ENCODE results near the gene CEP112. TPM values are rescaled to one million over a fixed set of nuclear protein-coding genes. Genes with fewer than 3 reads are reported as not detected.

CEP112 gene
- total and polyA plus RNA-seq, 4 donors: 1.1 to 4.9 (median 1.4) TPM

- Histone ChIP-seq H3K27ac (ENCODE audit: low read depth in 1 of 2, low read length in 2 of 2) (no peak overlapping the region), H3K4me1 (ENCODE audit: control insufficient read depth in 4 of 4, insufficient read depth in 4 of 4, low read length in 3 of 4) (no peaks in the 10 kb centered on the region), H3K9me3 (ENCODE audit: control insufficient read depth in 4 of 4, low read length in 3 of 4) (no peaks in the 10 kb centered on the region), H3K9ac (ENCODE audit: low read depth in 1 of 2, low read length in 2 of 2) (no peak overlapping the region), H3K4me3 (ENCODE audit: low read depth in 1 of 3, low read length in 3 of 3) (no peak overlapping the region), H3K36me3 (ENCODE audit: control insufficient read depth in 4 of 4, insufficient read depth in 3 of 4, low read depth in 1 of 4, low read length in 3 of 4) (no peaks in the 10 kb centered on the region), H3K27me3 (ENCODE audit: control insufficient read depth in 4 of 4, insufficient read depth in 4 of 4, low read length in 3 of 4) (no peaks in the 10 kb centered on the region)
- no peak for DNase-seq (ENCODE audit: low spot score)
- WGBS: 79% methylated on average over 11 of the region's 11 CpGs
- TF ChIP-seq ZBTB33 (IDR thresholded peaks at IDR 0.05): no peak
- no peak for TF ChIP-seq NR2F2 (IDR thresholded peaks at IDR 0.05)
- no peak for TF ChIP-seq EGR1 (IDR thresholded peaks at IDR 0.05; ENCODE audit: low read depth in 2 of 2)
- no peak for TF ChIP-seq RXRA (IDR thresholded peaks at IDR 0.05)
- no peak for TF ChIP-seq TAF1 (conservative IDR thresholded peaks at IDR 0.05)
- TF ChIP-seq ATF3 (IDR thresholded peaks at IDR 0.05): no peak
- no peak for TF ChIP-seq HNF4A (conservative IDR thresholded peaks at IDR 0.05)
- no peak for TF ChIP-seq RAD21 (IDR thresholded peaks at IDR 0.05)
- no peak for TF ChIP-seq FOXA1 (IDR thresholded peaks at IDR 0.05)
- no peak for TF ChIP-seq SP1 (IDR thresholded peaks at IDR 0.05)
- TF ChIP-seq FOXA2 (IDR thresholded peaks at IDR 0.05): no peak
- TF ChIP-seq HNF4G (IDR thresholded peaks at IDR 0.05): no peak
- no peak for TF ChIP-seq JUND (IDR thresholded peaks at IDR 0.05)
These were observed 289.0 kb downstream of the CEP112 start for GRCh38 chr17:65902831-65903522.

- no peak for DNase-seq (ENCODE audit: low spot score)
- 91% methylated on average over 10 of the region's 10 CpGs for WGBS
- TF ChIP-seq TAF1 (conservative IDR thresholded peaks at IDR 0.05): no peak
- no peak for TF ChIP-seq FOXA1 (IDR thresholded peaks at IDR 0.05)
- no peak for TF ChIP-seq JUND (IDR thresholded peaks at IDR 0.05)
- TF ChIP-seq REST (IDR thresholded peaks at IDR 0.05): no peak
- no peak for TF ChIP-seq RAD21 (IDR thresholded peaks at IDR 0.05)
- TF ChIP-seq ATF3 (IDR thresholded peaks at IDR 0.05): no peak
- TF ChIP-seq GABPA (IDR thresholded peaks at IDR 0.05 in 1 of 2, conservative IDR thresholded peaks at IDR 0.05 in 1 of 2): no peak
- TF ChIP-seq FOXA2 (IDR thresholded peaks at IDR 0.05): no peak
- TF ChIP-seq NR2F2 (IDR thresholded peaks at IDR 0.05): no peak
- no peak for TF ChIP-seq MAX (IDR thresholded peaks at IDR 0.05)
- no peak for TF ChIP-seq ZBTB33 (IDR thresholded peaks at IDR 0.05)
- no peak for TF ChIP-seq RXRA (IDR thresholded peaks at IDR 0.05)
- no peak for TF ChIP-seq SP1 (IDR thresholded peaks at IDR 0.05)
- TF ChIP-seq HNF4G (IDR thresholded peaks at IDR 0.05): no peak
- TF ChIP-seq EGR1 (IDR thresholded peaks at IDR 0.05; ENCODE audit: low read depth in 2 of 2): no peak
- TF ChIP-seq CTCF (IDR thresholded peaks at IDR 0.05; ENCODE audit: low read depth, low read length, missing input control): no peak
- TF ChIP-seq HNF4A (conservative IDR thresholded peaks at IDR 0.05): no peak
- TF ChIP-seq YY1 (IDR thresholded peaks at IDR 0.05): no peak
These were observed 289.8 kb downstream of the CEP112 start for GRCh38 chr17:65902155-65902554.

More at GRCh38 chr17:65902155-65902554, 289.8 kb downstream of the CEP112 start:
- Histone ChIP-seq H3K27me3 (ENCODE audit: control insufficient read depth in 4 of 4, insufficient read depth in 4 of 4, low read length in 3 of 4) (no peaks in the 10 kb centered on the region), H3K4me1 (ENCODE audit: control insufficient read depth in 4 of 4, insufficient read depth in 4 of 4, low read length in 3 of 4) (no peaks in the 10 kb centered on the region), H3K4me3 (ENCODE audit: low read depth in 1 of 3, low read length in 3 of 3) (no peak overlapping the region), H3K9me3 (ENCODE audit: control insufficient read depth in 4 of 4, low read length in 3 of 4) (no peaks in the 10 kb centered on the region), H3K36me3 (ENCODE audit: control insufficient read depth in 4 of 4, insufficient read depth in 3 of 4, low read depth in 1 of 4, low read length in 3 of 4) (no peaks in the 10 kb centered on the region), H3K9ac (ENCODE audit: low read depth in 1 of 2, low read length in 2 of 2) (no peak overlapping the region), H3K27ac (ENCODE audit: low read depth in 1 of 2, low read length in 2 of 2) (no peak overlapping the region)

All from liver (tissue), 9 donors.